Activated B cell treated with CpG ODN at 0.5 μM for 24 hours (primary cell): Measurements from ENCODE around the gene TFEB. TPM values are rescaled to one million over a fixed set of nuclear protein-coding genes. Genes with fewer than 3 reads are reported as not detected.

Experiments
- ATAC-seq: fragments of 200-7000 bp; cut with Tn5 transposase; one replicate; pipeline ENCODE4 v1.10.0; 2021; ENCODE audit warnings: low read depth, mild to moderate bottlenecking, moderate library complexity
- CTCF ChIA-PET: fragments of 350-600 bp; sonication (Branson Sonifier 250); formaldehyde crosslinking; loops from one replicate; lab custom pipeline; 2021; ENCODE audit warnings: antibody characterized with exemption; lab: Charles Lee
- POLR2A ChIA-PET: fragments of 350-600 bp; sonication (Branson Sonifier 250); formaldehyde crosslinking; loops from one replicate; lab custom pipeline; 2021; ENCODE audit warnings: antibody characterized with exemption; lab: Charles Lee
- DNase-seq: peaks from one replicate; pipeline ENCODE4 v3.0.0; 2022
- H3K27ac Mint-ChIP-seq: one replicate; pipeline ENCODE4 v1.8.0; 2020; ENCODE audit warnings: mixed read lengths
- H3K27me3 Mint-ChIP-seq: one replicate; pipeline ENCODE4 v1.8.0; 2021; ENCODE audit warnings: mixed read lengths
- H3K36me3 Mint-ChIP-seq: one replicate; pipeline ENCODE4 v1.8.0; 2021; ENCODE audit warnings: low read depth, mixed read lengths
- H3K4me1 Mint-ChIP-seq: one replicate; pipeline ENCODE4 v1.8.0; 2021; ENCODE audit warnings: mixed read lengths
- H3K4me3 Mint-ChIP-seq: one replicate; pipeline ENCODE4 v1.8.0; 2020; ENCODE audit warnings: mild to moderate bottlenecking, mixed read lengths
- H3K9me3 Mint-ChIP-seq: one replicate; pipeline ENCODE4 v1.8.0; 2020; ENCODE audit warnings: mixed read lengths
- intact Hi-C: fragments of 100-400 bp; cut with micrococcal nuclease; formaldehyde crosslinking; loops from one replicate; pipeline ENCODE4 v1.15.1; 2024
- total RNA-seq: library from RNA; stranded (reverse); gene quantifications from 2 replicates; pipeline ENCODE4 v1.2.3, GENCODE V29; 2022
- TF ChIP-seq, protein P1 (sequence below): fragments of 200-600 bp; IDR thresholded peaks from one replicate; pipeline ENCODE4 v1.8.0; 2022; ENCODE audit warnings: antibody characterized with exemption, mild to moderate bottlenecking

Gene TFEB
- total RNA-seq, 1 donor from 2014 or later: 203 TPM

DNA sequence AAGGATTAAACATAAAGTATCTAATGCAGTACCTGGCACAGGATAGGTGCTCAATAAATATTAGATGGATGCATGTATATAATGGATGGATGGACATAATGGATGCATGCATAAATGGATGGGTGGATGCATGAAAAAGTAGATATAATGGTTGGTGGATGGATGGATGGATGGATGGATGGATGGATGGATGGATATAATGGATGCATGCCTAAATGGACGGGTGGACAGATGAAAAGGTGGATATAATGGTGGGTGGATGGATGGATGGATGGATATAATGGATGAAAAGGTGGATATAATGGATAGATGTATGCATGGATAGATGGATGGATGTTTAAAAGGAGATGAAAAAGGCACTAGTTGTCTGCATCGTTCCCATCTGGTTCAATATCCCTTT is 26.0 kb downstream of the TFEB start:
- intact Hi-C loops: loop anchor here (10.0 kb wide), 2 partner anchors 335 to 505 kb away; partner anchors contain the start of gene MRPS10

DNA sequence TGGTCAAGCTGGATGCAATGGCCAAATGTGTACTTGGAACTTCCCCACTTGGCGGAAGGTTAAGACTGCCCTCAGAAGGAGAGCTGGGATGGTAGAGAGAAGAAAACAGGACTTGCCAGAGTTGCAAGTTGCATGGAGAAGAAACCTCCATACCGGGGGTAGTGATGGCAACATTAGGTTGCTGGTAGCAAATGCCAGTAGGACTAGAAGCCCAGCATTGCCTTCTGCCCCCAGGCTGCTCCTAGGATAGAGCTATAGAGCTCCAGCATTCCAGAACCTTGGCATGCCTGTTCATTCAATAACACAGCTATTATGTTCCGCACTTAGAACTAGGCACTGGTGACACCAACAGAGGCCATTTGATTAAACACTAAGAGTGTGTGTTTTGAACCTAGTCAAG is 26.6 kb downstream of the TFEB start:
- H3K4me1 Mint-ChIP-seq: peaks cover 97% of the 10 kb centered on the region
- CTCF ChIA-PET: interaction anchor here (1.1 to 5.9 kb wide), 2 partner anchors 15 to 25 kb away, joined by 6 to 196 read pairs; partner anchors contain the start of gene TFEB
- H3K4me3 Mint-ChIP-seq: no peak overlapping the region
- POLR2A ChIA-PET: interaction anchor here (11.1 to 29.1 kb wide), 2 partner anchors 11 to 24 kb away, joined by 551 to 1669 read pairs; partner anchors contain the start of gene TFEB
- H3K36me3 Mint-ChIP-seq: peaks cover 55% of the 10 kb centered on the region
- DNase-seq: no peak
- TF ChIP-seq, protein P1, sequence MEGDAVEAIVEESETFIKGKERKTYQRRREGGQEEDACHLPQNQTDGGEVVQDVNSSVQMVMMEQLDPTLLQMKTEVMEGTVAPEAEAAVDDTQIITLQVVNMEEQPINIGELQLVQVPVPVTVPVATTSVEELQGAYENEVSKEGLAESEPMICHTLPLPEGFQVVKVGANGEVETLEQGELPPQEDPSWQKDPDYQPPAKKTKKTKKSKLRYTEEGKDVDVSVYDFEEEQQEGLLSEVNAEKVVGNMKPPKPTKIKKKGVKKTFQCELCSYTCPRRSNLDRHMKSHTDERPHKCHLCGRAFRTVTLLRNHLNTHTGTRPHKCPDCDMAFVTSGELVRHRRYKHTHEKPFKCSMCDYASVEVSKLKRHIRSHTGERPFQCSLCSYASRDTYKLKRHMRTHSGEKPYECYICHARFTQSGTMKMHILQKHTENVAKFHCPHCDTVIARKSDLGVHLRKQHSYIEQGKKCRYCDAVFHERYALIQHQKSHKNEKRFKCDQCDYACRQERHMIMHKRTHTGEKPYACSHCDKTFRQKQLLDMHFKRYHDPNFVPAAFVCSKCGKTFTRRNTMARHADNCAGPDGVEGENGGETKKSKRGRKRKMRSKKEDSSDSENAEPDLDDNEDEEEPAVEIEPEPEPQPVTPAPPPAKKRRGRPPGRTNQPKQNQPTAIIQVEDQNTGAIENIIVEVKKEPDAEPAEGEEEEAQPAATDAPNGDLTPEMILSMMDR: no peak
- H3K9me3 Mint-ChIP-seq: no peaks in the 10 kb centered on the region
- H3K27me3 Mint-ChIP-seq: no peaks in the 10 kb centered on the region
- ATAC-seq: no peak
- H3K27ac Mint-ChIP-seq: peak overlapping the region; percentile 97
- intact Hi-C loops: loop anchor here (10.0 kb wide), 2 partner anchors 336 to 506 kb away; partner anchors contain the start of gene MRPS10

More for the DNA sequence above, 26.0 kb downstream of the TFEB start:
- peak overlapping the region; percentile 97 for H3K27ac Mint-ChIP-seq
- DNase-seq: no peak
- no peaks in the 10 kb centered on the region for H3K27me3 Mint-ChIP-seq
- peaks cover 55% of the 10 kb centered on the region for H3K36me3 Mint-ChIP-seq
- H3K4me1 Mint-ChIP-seq: peaks cover 97% of the 10 kb centered on the region
- ChIA-PET POLR2A (interaction anchor here (0.6 to 29.1 kb wide), 3 partner anchors 9 to 23 kb away, joined by 4 to 1669 read pairs (median 551); partner anchors contain the start of gene TFEB), CTCF (interaction anchor here (1.1 to 5.9 kb wide), 2 partner anchors 14 to 25 kb away, joined by 6 to 196 read pairs; partner anchors contain the start of gene TFEB)
- ATAC-seq: no peak
- no peaks in the 10 kb centered on the region for H3K9me3 Mint-ChIP-seq
- TF ChIP-seq, protein P1: no peak
- no peak overlapping the region for H3K4me3 Mint-ChIP-seq

DNA sequence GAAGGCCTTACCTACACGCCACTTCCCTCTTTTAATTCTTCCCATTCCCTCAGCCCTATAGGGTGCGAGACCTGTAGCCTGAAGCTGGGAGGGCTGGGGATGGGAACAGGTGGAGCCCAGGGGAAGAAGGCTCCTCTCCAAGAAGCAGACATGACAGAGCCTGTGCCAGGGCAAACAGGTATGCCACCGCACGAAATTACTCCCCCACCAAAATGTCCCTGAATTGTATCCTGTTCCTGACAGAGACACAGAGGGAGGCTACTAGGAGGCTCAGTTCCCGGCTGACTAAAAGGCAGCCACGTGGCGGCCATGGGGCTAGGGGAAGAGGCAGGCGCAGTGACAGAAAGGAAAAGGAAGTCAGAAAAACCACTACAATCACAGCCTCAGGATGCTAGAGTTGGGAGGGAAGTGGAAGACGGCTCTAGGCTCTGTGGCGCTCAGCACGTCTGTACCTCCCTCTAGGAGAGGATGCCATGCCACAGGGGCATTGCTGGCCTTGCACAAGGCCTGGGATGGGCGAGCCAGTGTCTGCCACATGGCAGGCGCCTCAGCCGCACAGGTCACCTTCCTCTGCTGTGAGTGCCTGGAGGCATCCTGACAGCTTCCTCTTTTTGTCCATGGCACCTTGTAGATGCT is 27.7 kb downstream of the TFEB start:
- DNase-seq (peak; percentile 42), ATAC-seq (peak; percentile 6)
- Mint-ChIP-seq H3K4me3 (peak overlapping the region; percentile 89), H3K4me1 (peaks cover 97% of the 10 kb centered on the region), H3K27ac (peak overlapping the region; percentile 97), H3K36me3 (peaks cover 57% of the 10 kb centered on the region), H3K27me3 (no peaks in the 10 kb centered on the region), H3K9me3 (no peaks in the 10 kb centered on the region)
- TF ChIP-seq, protein P1: no peak
- POLR2A ChIA-PET: interaction anchor here (0.6 to 29.1 kb wide), 6 partner anchors 12 to 337 kb away, joined by 3 to 1669 read pairs (median 24); partner anchors contain the start of genes TFEB and TOMM6
- intact Hi-C loops: loop anchor here (10.0 kb wide), 2 partner anchors 337 to 507 kb away; partner anchors contain the start of gene MRPS10
- CTCF ChIA-PET: interaction anchor here (0.8 to 5.9 kb wide), 5 partner anchors 13 to 75 kb away, joined by 3 to 196 read pairs (median 4); partner anchors contain the start of gene TFEB

DNA sequence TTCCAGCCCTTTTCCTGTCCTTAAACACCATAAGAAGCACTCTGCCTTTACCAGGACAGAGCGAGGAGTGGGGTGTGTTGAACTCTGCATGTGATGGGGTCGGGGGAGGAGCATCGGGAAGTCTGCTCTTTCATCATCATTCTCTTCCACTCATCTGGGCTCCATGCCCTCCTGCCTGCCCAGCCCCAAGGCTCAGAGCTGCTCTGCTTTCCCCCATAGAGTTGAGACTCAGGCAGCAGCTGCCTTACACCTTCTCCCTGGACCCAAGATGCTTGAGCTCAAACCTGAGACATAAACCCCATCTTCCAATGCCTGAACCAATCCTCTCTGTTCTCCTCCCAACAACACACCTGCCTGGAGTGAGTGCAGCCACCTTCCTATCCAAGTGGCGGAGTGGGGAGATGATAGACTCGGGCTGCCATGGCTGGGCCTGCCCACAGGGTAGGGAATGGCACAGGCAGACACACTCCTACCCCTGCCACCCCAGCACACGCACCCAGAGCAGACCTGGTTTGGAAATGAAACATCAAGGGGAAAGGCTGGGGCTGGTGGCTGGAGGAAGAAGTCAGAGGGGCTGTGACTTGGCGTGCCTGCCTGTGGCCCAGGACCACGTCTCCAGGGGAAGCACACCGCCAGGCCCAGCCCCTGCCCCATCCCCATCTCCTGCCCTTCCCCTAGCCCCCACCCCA is 28.4 kb downstream of the TFEB start:
- POLR2A ChIA-PET: interaction anchor here (0.6 to 29.1 kb wide), 11 partner anchors 11 to 1648 kb away, joined by 3 to 1669 read pairs (median 6); partner anchors contain the start of genes BYSL, MED20, TFEB and TOMM6
- TF ChIP-seq, protein P1: no peak
- H3K4me3 Mint-ChIP-seq: peak overlapping the region; percentile 89
- no peaks in the 10 kb centered on the region for H3K27me3 Mint-ChIP-seq
- H3K4me1 Mint-ChIP-seq: peaks cover 98% of the 10 kb centered on the region
- H3K9me3 Mint-ChIP-seq: no peaks in the 10 kb centered on the region
- DNase-seq (no peak), ATAC-seq (peak; percentile 32)
- peaks cover 63% of the 10 kb centered on the region for H3K36me3 Mint-ChIP-seq
- CTCF ChIA-PET: interaction anchor here (0.8 to 5.9 kb wide), 6 partner anchors 13 to 27 kb away, joined by 3 to 196 read pairs (median 21); partner anchors contain the start of gene TFEB
- intact Hi-C loops: loop anchor here (1.0 to 10.0 kb wide), 6 partner anchors 10 to 508 kb away; partner anchors contain the start of genes MRPS10 and TFEB
- H3K27ac Mint-ChIP-seq: peak overlapping the region; percentile 97
